Effector memory CD4-positive, alpha-beta T cell (primary cell): ENCODE data around the gene CHIA.

Experiments
- DNase-seq, 3 donors: peaks; one replicate each; pipeline ENCODE4 v3.0.0-alpha.2; 2020
- H3K27ac ChIP-seq: 2 replicates; pipeline ENCODE4 v1.7.0; 2013; ENCODE audit warnings: mild to moderate bottlenecking, low read length, moderate library complexity; ENCODE audit not compliant: insufficient read depth, poor library complexity, severe bottlenecking
- H3K27me3 ChIP-seq: replicated peaks from 2 replicates; pipeline ENCODE4 v1.7.0; 2013; ENCODE audit warnings: mild to moderate bottlenecking, low read length; ENCODE audit not compliant: insufficient read depth, control insufficient read depth, poor library complexity, severe bottlenecking
- H3K36me3 ChIP-seq: 2 replicates; pipeline ENCODE4 v1.7.0; 2013; ENCODE audit warnings: mild to moderate bottlenecking, low read length, moderate library complexity; ENCODE audit not compliant: control insufficient read depth, insufficient read depth
- H3K4me1 ChIP-seq: 2 replicates; pipeline ENCODE4 v1.7.0; 2013; ENCODE audit warnings: low read length, mild to moderate bottlenecking; ENCODE audit not compliant: control insufficient read depth, insufficient read depth, poor library complexity, severe bottlenecking
- H3K4me3 ChIP-seq: 2 replicates; pipeline ENCODE4 v1.7.0; 2013; ENCODE audit warnings: low read length, low read depth, mild to moderate bottlenecking; ENCODE audit not compliant: insufficient read depth, poor library complexity, severe bottlenecking
- H3K9me3 ChIP-seq: 2 replicates; pipeline ENCODE4 v1.7.0; 2013; ENCODE audit warnings: mild to moderate bottlenecking, low read length, moderate library complexity; ENCODE audit not compliant: control insufficient read depth

CHIA gene

GRCh38 chr1:111281411-111281810, 9.2 kb upstream of the CHIA start:
- Histone ChIP-seq H3K36me3 (no peaks in the 10 kb centered on the region), H3K4me1 (no peaks in the 10 kb centered on the region), H3K27me3 (no peaks in the 10 kb centered on the region), H3K9me3 (no peaks in the 10 kb centered on the region), H3K4me3 (no peak overlapping the region), H3K27ac (no peak overlapping the region)
- DNase-seq = no peak

- H3K36me3 ChIP-seq = no peaks in the 10 kb centered on the region
- no peaks in the 10 kb centered on the region for H3K4me1 ChIP-seq
- DNase-seq = no peak
- no peaks in the 10 kb centered on the region for H3K9me3 ChIP-seq
- no peaks in the 10 kb centered on the region for H3K27me3 ChIP-seq
- no peak overlapping the region for H3K27ac ChIP-seq
- no peak overlapping the region for H3K4me3 ChIP-seq
Observed at GRCh38 chr1:111283838-111284237, 6.8 kb upstream of the CHIA start.

GRCh38 chr1:111285879-111286278, 4.8 kb upstream of the CHIA start:
- Histone ChIP-seq H3K9me3 (no peaks in the 10 kb centered on the region), H3K27ac (no peak overlapping the region), H3K4me1 (no peaks in the 10 kb centered on the region), H3K36me3 (no peaks in the 10 kb centered on the region), H3K27me3 (no peaks in the 10 kb centered on the region), H3K4me3 (no peak overlapping the region)
- no peak for DNase-seq

GRCh38 chr1:111286912-111287311, 3.7 kb upstream of the CHIA start:
- no peaks in the 10 kb centered on the region for H3K9me3 ChIP-seq
- H3K4me3 ChIP-seq = no peak overlapping the region
- no peak overlapping the region for H3K27ac ChIP-seq
- no peaks in the 10 kb centered on the region for H3K27me3 ChIP-seq
- no peaks in the 10 kb centered on the region for H3K36me3 ChIP-seq
- no peaks in the 10 kb centered on the region for H3K4me1 ChIP-seq
- DNase-seq = no peak

- Histone ChIP-seq H3K27ac (no peak overlapping the region), H3K36me3 (no peaks in the 10 kb centered on the region), H3K9me3 (no peaks in the 10 kb centered on the region), H3K4me3 (no peak overlapping the region), H3K4me1 (no peaks in the 10 kb centered on the region), H3K27me3 (no peaks in the 10 kb centered on the region)
- DNase-seq = no peak
Observed at GRCh38 chr1:111289371-111289770, 1.3 kb upstream of the CHIA start.

- H3K4me1 ChIP-seq = no peaks in the 10 kb centered on the region
- H3K9me3 ChIP-seq = no peaks in the 10 kb centered on the region
- no peak for DNase-seq
- no peaks in the 10 kb centered on the region for H3K36me3 ChIP-seq
- no peak overlapping the region for H3K27ac ChIP-seq
- no peaks in the 10 kb centered on the region for H3K27me3 ChIP-seq
- no peak overlapping the region for H3K4me3 ChIP-seq
Observed at GRCh38 chr1:111290104-111290503, 547 bp upstream of the CHIA start.

- Histone ChIP-seq H3K4me1 (no peaks in the 10 kb centered on the region), H3K4me3 (no peak overlapping the region), H3K27ac (no peak overlapping the region), H3K36me3 (no peaks in the 10 kb centered on the region), H3K9me3 (no peaks in the 10 kb centered on the region), H3K27me3 (no peaks in the 10 kb centered on the region)
- no peak for DNase-seq
Observed at GRCh38 chr1:111294390-111294789, 3.7 kb downstream of the CHIA start.

- no peaks in the 10 kb centered on the region for H3K36me3 ChIP-seq
- H3K4me1 ChIP-seq = no peaks in the 10 kb centered on the region
- no peak overlapping the region for H3K27ac ChIP-seq
- DNase-seq = no peak
- no peaks in the 10 kb centered on the region for H3K9me3 ChIP-seq
- H3K27me3 ChIP-seq = no peaks in the 10 kb centered on the region
- H3K4me3 ChIP-seq = no peak overlapping the region
Observed at GRCh38 chr1:111302374-111302773, 11.7 kb downstream of the CHIA start.

GRCh38 chr1:111309690-111310089, 19.0 kb downstream of the CHIA start:
- no peaks in the 10 kb centered on the region for H3K27me3 ChIP-seq
- H3K4me3 ChIP-seq = no peak overlapping the region
- H3K4me1 ChIP-seq = no peaks in the 10 kb centered on the region
- H3K9me3 ChIP-seq = no peaks in the 10 kb centered on the region
- no peak for DNase-seq
- no peaks in the 10 kb centered on the region for H3K36me3 ChIP-seq
- H3K27ac ChIP-seq = no peak overlapping the region

GRCh38 chr1:111318523-111318922, 27.9 kb downstream of the CHIA start:
- Histone ChIP-seq H3K27me3 (no peaks in the 10 kb centered on the region), H3K4me3 (no peak overlapping the region), H3K9me3 (no peaks in the 10 kb centered on the region), H3K27ac (no peak overlapping the region), H3K36me3 (no peaks in the 10 kb centered on the region), H3K4me1 (no peaks in the 10 kb centered on the region)
- no peak for DNase-seq
